ENCODE measurements around the gene HINFP. TPM values are rescaled to one million over a fixed set of nuclear protein-coding genes. Genes with fewer than 3 reads are reported as not detected.

HINFP gene
- total RNA-seq, 1 donor from 2014 or later: 32.8 TPM

DNA sequence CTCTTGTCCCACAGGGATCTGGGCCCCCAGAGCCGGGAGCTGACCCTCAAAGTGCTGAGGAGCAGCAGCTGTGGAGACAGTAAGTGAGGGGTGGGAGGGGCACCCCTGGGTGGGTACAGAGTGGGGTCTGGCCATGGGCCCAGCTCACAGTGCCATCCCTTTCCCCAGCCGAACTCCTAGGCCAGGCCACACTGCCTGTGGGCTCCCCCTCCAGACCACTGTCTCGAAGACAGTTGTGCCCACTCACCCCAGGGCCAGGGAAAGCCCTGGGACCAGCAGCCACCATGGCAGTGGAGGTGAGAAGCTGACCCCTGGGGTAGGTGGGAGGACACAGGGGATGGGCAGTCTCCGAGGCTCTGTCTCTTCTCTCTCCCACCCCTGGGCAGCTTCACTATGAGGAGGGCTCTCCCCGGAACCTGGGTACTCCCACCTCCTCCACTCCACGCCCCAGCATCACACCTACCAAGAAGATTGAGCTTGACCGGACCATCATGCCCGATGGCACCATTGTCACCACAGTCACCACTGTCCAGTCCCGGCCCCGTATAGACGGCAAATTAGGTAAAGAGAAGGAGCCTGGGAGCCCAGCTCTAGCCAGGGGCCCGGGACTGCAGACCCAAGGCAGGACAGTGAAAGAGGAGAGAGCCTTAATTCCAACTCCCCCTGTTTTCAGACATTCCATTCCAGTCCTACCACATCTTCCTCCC, 8.9 kb upstream of the HINFP start:
- no peak overlapping the region for H3K27ac Mint-ChIP-seq
- no peak overlapping the region for H3K4me3 Mint-ChIP-seq
- peaks cover 20% of the 10 kb centered on the region for H3K36me3 Mint-ChIP-seq

DNA sequence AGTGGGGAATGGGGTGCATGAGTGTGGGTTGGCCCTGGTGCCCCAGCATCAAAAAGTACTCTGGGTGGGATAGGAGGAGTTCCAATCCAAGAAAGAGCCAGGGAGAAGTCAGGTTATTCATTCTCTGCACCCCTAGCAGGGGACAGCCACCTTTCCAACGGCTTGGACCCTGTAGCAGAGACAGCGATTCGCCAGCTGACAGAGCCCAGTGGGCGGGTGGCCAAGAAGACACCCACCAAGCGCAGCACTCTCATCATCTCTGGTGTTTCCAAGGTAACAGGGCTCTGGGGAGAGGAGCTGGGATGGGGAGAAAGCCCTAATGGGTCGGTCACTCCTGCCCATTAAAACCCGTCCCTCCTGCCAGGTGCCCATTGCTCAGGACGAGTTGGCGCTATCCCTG, 7.7 kb upstream of the HINFP start:
- Mint-ChIP-seq H3K27ac (no peak overlapping the region), H3K4me1 (peaks cover 4% of the 10 kb centered on the region), H3K4me3 (no peak overlapping the region), H3K36me3 (peaks cover 20% of the 10 kb centered on the region), H3K9me3 (no peaks in the 10 kb centered on the region), H3K27me3 (ENCODE audit: low read depth) (no peaks in the 10 kb centered on the region)
- TF ChIP-seq, protein P1, sequence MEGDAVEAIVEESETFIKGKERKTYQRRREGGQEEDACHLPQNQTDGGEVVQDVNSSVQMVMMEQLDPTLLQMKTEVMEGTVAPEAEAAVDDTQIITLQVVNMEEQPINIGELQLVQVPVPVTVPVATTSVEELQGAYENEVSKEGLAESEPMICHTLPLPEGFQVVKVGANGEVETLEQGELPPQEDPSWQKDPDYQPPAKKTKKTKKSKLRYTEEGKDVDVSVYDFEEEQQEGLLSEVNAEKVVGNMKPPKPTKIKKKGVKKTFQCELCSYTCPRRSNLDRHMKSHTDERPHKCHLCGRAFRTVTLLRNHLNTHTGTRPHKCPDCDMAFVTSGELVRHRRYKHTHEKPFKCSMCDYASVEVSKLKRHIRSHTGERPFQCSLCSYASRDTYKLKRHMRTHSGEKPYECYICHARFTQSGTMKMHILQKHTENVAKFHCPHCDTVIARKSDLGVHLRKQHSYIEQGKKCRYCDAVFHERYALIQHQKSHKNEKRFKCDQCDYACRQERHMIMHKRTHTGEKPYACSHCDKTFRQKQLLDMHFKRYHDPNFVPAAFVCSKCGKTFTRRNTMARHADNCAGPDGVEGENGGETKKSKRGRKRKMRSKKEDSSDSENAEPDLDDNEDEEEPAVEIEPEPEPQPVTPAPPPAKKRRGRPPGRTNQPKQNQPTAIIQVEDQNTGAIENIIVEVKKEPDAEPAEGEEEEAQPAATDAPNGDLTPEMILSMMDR (IDR thresholded peaks at IDR 0.05; ENCODE audit: unreplicated experiment): no peak
- DNase-seq (ENCODE audit: low spot score in 2 of 2, unreplicated experiment in 2 of 2): no peak

More for the DNA sequence above, 8.9 kb upstream of the HINFP start:
- TF ChIP-seq, protein P1 (IDR thresholded peaks at IDR 0.05; ENCODE audit: unreplicated experiment): no peak
- peaks cover 13% of the 10 kb centered on the region for H3K4me1 Mint-ChIP-seq
- DNase-seq (ENCODE audit: low spot score in 2 of 2, unreplicated experiment in 2 of 2): no peak
- no peaks in the 10 kb centered on the region for H3K27me3 Mint-ChIP-seq (ENCODE audit: low read depth)
- H3K9me3 Mint-ChIP-seq: no peaks in the 10 kb centered on the region

DNA sequence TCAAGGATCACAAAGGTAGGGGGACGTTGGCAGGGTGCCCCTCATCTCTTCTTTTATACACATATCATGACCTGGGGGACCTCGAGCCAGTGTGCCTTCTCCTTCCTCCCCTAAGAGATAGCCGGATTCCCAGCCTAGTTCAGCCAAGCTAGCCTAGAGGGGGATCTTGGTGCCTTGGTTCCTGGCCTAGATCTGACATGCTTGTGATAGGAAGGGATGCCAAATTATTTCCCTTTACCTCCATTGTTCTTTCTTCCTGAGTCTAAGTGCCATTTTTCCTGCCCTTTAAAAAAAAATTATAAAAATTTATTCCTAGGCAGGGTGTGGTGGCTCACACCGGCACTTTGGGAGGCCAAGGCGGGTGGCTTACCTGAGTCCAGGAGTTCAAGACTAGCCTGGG, 7.0 kb upstream of the HINFP start:
- Mint-ChIP-seq H3K4me1 (no peaks in the 10 kb centered on the region), H3K4me3 (no peak overlapping the region), H3K36me3 (peaks cover 20% of the 10 kb centered on the region), H3K9me3 (no peaks in the 10 kb centered on the region), H3K27ac (no peak overlapping the region), H3K27me3 (ENCODE audit: low read depth) (no peaks in the 10 kb centered on the region)
- no peak for DNase-seq (ENCODE audit: low spot score in 2 of 2, unreplicated experiment in 2 of 2)
- TF ChIP-seq, protein P1 (IDR thresholded peaks at IDR 0.05; ENCODE audit: unreplicated experiment): no peak

DNA sequence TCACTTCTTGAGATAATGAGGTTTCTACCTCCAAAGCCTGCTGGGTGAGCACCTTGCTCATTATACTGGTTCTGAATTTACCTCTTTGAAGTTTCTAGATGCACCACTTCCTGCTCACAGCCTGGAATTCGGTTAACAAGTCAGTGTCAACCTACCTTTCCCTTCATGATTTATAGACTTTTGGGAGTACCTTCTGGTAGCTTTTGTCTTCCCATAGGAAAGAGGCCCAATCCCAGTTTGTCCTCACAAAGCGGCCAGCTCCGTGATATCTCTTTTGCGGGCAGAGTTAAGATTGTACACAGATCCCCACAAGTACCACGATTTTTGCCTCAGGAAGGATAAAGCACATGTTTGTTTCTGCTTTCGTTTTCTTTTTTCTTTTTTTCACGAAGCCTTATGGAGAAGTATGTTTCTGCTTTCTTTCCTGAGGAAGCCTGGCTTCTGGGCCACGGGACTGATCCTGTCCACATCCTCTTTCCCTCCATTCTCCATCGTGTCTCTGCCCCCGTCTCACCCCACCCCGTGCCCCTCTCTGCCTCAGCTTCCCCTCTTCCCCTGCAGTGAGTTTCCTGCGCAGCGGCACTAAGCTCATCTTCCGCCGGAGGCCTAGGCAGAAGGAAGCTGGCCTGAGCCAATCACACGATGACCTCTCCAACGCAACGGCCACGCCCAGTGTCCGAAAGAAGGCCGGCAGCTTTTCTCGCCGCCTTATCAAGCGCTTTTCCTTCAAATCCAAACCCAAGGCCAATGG, 5.7 kb upstream of the HINFP start:
- H3K9me3 Mint-ChIP-seq: no peaks in the 10 kb centered on the region
- no peak overlapping the region for H3K27ac Mint-ChIP-seq
- H3K4me1 Mint-ChIP-seq: peaks cover 6% of the 10 kb centered on the region
- H3K27me3 Mint-ChIP-seq (ENCODE audit: low read depth): no peaks in the 10 kb centered on the region
- no peak overlapping the region for H3K4me3 Mint-ChIP-seq
- H3K36me3 Mint-ChIP-seq: peaks cover 20% of the 10 kb centered on the region
- TF ChIP-seq, protein P1 (IDR thresholded peaks at IDR 0.05; ENCODE audit: unreplicated experiment): no peak
- no peak for DNase-seq (ENCODE audit: low spot score in 2 of 2, unreplicated experiment in 2 of 2)

DNA sequence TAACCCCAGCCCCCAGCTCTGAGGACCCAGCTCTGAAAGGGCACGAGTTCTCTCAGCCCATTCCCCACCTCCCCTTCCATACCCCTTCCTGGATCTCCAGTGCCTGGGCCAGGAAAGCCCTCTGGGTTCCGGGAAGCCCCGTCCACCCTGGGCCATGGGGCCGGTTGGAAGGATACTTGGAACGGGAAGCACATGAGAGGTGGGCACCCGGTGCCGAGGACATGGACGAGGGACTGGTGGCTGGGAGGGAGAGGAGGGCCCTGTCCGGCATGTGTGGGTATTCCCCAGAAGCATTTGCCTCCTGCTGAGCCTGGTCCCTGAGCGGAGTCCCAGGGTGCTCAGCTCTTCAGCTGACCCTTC, 5.2 kb upstream of the HINFP start:
- no peaks in the 10 kb centered on the region for H3K27me3 Mint-ChIP-seq (ENCODE audit: low read depth)
- H3K4me1 Mint-ChIP-seq: peaks cover 11% of the 10 kb centered on the region
- no peak overlapping the region for H3K27ac Mint-ChIP-seq
- TF ChIP-seq, protein P1 (IDR thresholded peaks at IDR 0.05; ENCODE audit: unreplicated experiment): no peak
- H3K4me3 Mint-ChIP-seq: no peak overlapping the region
- H3K9me3 Mint-ChIP-seq: no peaks in the 10 kb centered on the region
- DNase-seq (ENCODE audit: low spot score in 2 of 2, unreplicated experiment in 2 of 2): no peak
- H3K36me3 Mint-ChIP-seq: peaks cover 20% of the 10 kb centered on the region

Data from mesothelial cell of epicardium (in vitro differentiated cells).